ENCODE results near the gene SMIM20.

DNA sequence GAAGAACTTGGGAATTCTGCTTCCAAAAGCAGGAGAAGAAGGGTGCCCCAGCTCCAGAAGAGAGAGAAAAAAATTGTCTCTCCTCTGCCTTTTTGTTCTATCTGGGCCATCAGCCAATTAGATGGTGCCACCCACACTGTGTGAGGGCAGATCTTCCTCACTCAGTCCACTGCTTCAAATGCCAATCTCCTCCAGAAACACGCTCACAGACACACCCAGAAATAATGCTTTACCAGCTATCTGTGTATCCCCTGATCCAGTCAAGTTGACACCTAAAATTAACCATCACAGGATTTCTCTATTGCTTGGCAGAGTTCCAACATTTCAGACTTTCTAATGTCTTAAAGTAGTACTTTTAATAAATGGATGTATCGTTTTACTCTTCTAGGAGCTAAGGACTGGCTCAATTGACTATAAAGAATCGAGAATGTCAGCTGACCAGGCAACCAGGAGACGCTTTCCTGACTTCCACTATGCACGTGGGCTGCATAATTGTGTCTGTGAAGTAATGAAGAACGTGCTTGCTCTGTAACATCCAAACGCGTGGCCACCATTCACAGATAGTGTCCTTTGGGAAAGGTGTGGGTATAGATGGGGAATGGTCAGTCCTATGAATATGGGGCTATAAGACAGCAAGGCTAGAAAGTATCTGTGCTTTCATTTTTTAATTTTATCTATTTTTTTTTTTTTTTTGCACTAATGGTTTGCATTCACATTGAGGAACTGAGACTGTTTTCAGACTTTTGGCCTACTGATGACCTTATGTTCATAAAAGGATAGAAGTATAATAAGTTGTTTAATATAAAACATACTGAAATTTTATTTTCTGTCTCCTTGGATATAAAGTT, 9.9 kb upstream of the SMIM20 start:
- TF ChIP-seq CTCF (IDR thresholded peaks at IDR 0.05; ENCODE audit: poor library complexity, severe bottlenecking) (no peak), TAF1 (IDR thresholded peaks at IDR 0.05; ENCODE audit: low read depth) (no peak), EZH2 (IDR thresholded peaks at IDR 0.05; ENCODE audit: borderline replicate concordance, insufficient read depth, low read length, poor library complexity, severe bottlenecking) (no peak), RAD21 (conservative IDR thresholded peaks at IDR 0.05) (no peak), MXI1 (conservative IDR thresholded peaks at IDR 0.05; ENCODE audit: poor library complexity, severe bottlenecking) (no peak)
- TF ChIP-seq, protein P1, sequence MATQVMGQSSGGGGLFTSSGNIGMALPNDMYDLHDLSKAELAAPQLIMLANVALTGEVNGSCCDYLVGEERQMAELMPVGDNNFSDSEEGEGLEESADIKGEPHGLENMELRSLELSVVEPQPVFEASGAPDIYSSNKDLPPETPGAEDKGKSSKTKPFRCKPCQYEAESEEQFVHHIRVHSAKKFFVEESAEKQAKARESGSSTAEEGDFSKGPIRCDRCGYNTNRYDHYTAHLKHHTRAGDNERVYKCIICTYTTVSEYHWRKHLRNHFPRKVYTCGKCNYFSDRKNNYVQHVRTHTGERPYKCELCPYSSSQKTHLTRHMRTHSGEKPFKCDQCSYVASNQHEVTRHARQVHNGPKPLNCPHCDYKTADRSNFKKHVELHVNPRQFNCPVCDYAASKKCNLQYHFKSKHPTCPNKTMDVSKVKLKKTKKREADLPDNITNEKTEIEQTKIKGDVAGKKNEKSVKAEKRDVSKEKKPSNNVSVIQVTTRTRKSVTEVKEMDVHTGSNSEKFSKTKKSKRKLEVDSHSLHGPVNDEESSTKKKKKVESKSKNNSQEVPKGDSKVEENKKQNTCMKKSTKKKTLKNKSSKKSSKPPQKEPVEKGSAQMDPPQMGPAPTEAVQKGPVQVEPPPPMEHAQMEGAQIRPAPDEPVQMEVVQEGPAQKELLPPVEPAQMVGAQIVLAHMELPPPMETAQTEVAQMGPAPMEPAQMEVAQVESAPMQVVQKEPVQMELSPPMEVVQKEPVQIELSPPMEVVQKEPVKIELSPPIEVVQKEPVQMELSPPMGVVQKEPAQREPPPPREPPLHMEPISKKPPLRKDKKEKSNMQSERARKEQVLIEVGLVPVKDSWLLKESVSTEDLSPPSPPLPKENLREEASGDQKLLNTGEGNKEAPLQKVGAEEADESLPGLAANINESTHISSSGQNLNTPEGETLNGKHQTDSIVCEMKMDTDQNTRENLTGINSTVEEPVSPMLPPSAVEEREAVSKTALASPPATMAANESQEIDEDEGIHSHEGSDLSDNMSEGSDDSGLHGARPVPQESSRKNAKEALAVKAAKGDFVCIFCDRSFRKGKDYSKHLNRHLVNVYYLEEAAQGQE (IDR thresholded peaks at IDR 0.05; ENCODE audit: borderline replicate concordance): no peak
